ENCODE measurements around the gene HAP1.

Gene HAP1

GRCh38 chr17:41735744-41736143 lies 1.3 kb upstream of the HAP1 start:
- TF ChIP-seq CTCF (conservative IDR thresholded peaks at IDR 0.05; ENCODE audit: low read length) = no peak
- DNase-seq (ENCODE audit: low read depth) = no peak
- no peak overlapping the region for H3K4me3 ChIP-seq (ENCODE audit: low read length)

- no peak for DNase-seq (ENCODE audit: low read depth)
- peak overlapping the region; percentile 36 for H3K4me3 ChIP-seq (ENCODE audit: low read length)
- no peak for TF ChIP-seq CTCF (conservative IDR thresholded peaks at IDR 0.05; ENCODE audit: low read length)
Measured at GRCh38 chr17:41734949-41735313, 488 bp upstream of the HAP1 start.

GRCh38 chr17:41733348-41734138 lies 900 bp downstream of the HAP1 start:
- no peak overlapping the region for H3K4me3 ChIP-seq (ENCODE audit: low read length)
- no peak for DNase-seq (ENCODE audit: low read depth)
- TF ChIP-seq CTCF (conservative IDR thresholded peaks at IDR 0.05; ENCODE audit: low read length) = no peak

- no peak overlapping the region for H3K4me3 ChIP-seq (ENCODE audit: low read length)
- no peak for TF ChIP-seq CTCF (conservative IDR thresholded peaks at IDR 0.05; ENCODE audit: low read length)
- no peak for DNase-seq (ENCODE audit: low read depth)
Measured at GRCh38 chr17:41731836-41732235, 2.6 kb downstream of the HAP1 start.

- no peak overlapping the region for H3K4me3 ChIP-seq (ENCODE audit: low read length)
- DNase-seq (ENCODE audit: low read depth) = no peak
- TF ChIP-seq CTCF (conservative IDR thresholded peaks at IDR 0.05; ENCODE audit: low read length) = no peak
Measured at GRCh38 chr17:41730479-41730878, 4.0 kb downstream of the HAP1 start.

GRCh38 chr17:41728056-41728455 lies 6.4 kb downstream of the HAP1 start:
- no peak for DNase-seq (ENCODE audit: low read depth)
- no peak overlapping the region for H3K4me3 ChIP-seq (ENCODE audit: low read length)
- no peak for TF ChIP-seq CTCF (conservative IDR thresholded peaks at IDR 0.05; ENCODE audit: low read length)

- TF ChIP-seq CTCF (conservative IDR thresholded peaks at IDR 0.05; ENCODE audit: low read length) = no peak
- no peak overlapping the region for H3K4me3 ChIP-seq (ENCODE audit: low read length)
- DNase-seq (ENCODE audit: low read depth) = no peak
Measured at GRCh38 chr17:41725134-41725533, 9.3 kb downstream of the HAP1 start.
